MM.1S (cell line): ENCODE measurements around the gene FAM219A.

Experiments used
- EZH2 ChIP-seq: fragments of 300-600 bp; sonication (generic); optimal IDR thresholded peaks from 2 replicates; pipeline ENCODE3; 2017; ENCODE audit warnings: low read depth, mild to moderate bottlenecking, antibody characterized with exemption, low read length, mixed read lengths
- TF ChIP-seq, protein P1 (sequence below): fragments of 300-600 bp; sonication (generic); IDR thresholded peaks from 2 replicates; pipeline ENCODE4 v1.5.1; 2016; ENCODE audit warnings: antibody characterized with exemption, low read length, mixed read lengths

DNA sequence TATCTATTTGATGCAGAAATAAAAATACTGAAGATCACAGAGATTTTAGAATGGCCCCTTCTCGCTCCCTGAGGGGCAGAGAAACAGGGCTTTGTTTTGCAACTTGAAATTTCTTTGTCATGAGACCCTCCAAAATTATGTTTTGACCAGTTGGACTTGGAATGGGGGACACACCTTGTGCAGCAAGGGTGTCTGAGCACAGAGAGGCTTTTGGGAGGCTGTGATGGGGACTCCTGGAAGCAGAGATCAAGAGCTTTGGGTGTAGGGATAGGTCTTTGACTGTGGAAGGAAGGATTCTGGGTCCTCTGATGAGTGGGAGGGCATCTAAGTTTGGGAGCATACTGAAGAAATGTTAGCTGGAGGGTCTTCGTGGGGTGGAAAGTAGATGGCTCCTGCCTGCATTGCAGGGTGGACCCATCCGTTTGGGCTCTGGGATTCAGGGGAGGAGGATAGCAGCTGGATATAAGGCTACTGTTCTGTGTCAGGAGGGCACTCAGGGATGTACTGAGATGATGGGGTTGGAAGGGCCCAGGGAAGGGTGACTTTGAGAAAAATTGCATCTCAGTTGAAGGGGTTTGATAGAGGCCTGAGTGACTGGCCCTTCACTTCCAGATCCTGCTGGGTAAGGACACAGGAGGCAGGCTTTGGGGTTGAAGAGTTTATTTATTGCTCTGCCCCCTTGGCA is 79.9 kb downstream of the FAM219A start:
- TF ChIP-seq EZH2: no peak
- TF ChIP-seq, protein P1, sequence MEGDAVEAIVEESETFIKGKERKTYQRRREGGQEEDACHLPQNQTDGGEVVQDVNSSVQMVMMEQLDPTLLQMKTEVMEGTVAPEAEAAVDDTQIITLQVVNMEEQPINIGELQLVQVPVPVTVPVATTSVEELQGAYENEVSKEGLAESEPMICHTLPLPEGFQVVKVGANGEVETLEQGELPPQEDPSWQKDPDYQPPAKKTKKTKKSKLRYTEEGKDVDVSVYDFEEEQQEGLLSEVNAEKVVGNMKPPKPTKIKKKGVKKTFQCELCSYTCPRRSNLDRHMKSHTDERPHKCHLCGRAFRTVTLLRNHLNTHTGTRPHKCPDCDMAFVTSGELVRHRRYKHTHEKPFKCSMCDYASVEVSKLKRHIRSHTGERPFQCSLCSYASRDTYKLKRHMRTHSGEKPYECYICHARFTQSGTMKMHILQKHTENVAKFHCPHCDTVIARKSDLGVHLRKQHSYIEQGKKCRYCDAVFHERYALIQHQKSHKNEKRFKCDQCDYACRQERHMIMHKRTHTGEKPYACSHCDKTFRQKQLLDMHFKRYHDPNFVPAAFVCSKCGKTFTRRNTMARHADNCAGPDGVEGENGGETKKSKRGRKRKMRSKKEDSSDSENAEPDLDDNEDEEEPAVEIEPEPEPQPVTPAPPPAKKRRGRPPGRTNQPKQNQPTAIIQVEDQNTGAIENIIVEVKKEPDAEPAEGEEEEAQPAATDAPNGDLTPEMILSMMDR: no peak
